Vagina (tissue), 2 donors: Measurements from ENCODE around the gene BEND3.

ENCODE experiments used
- POLR2A ChIP-seq, 2 donors: fragments of 450-650 bp; IDR thresholded peaks; one replicate each; pipeline ENCODE4 v1.6.1; 2017; ENCODE audit warnings: antibody characterized with exemption in 2 of 2, mild to moderate bottlenecking in 2 of 2, moderate library complexity in 2 of 2
- TF ChIP-seq, protein P1 (sequence below), 3 experiments: fragments of 450-650 bp in 2 of 3; fragments of 200-600 bp in 1 of 3; sonication (generic) in 1 of 3; IDR thresholded peaks; one replicate each; pipeline ENCODE4 v1.5.1; 2017 to 2019; ENCODE audit warnings: antibody characterized with exemption in 3 of 3, mild to moderate bottlenecking in 2 of 3, moderate library complexity in 2 of 3

DNA sequence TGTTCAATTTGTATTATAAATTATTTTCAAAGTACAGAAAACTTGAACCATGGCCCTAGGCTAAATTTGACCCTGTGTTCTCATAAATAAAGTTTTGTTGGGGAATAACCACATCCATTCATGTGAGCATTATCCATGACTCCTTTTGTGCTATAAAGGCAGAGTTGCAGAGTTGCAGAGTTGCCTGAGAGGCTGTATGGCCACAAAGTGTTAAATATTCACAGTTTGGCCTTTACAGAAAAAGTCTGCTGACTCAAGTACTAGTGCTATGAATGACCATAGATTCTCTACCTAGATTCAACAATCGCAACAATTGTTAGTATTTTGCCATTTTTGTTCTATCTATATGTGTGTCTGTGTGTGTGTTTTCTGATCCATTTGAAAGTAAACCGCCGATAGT, 46.2 kb upstream of the BEND3 start:
- TF ChIP-seq POLR2A (IDR thresholded peaks at IDR 0.05), result no peak
- TF ChIP-seq, protein P1, sequence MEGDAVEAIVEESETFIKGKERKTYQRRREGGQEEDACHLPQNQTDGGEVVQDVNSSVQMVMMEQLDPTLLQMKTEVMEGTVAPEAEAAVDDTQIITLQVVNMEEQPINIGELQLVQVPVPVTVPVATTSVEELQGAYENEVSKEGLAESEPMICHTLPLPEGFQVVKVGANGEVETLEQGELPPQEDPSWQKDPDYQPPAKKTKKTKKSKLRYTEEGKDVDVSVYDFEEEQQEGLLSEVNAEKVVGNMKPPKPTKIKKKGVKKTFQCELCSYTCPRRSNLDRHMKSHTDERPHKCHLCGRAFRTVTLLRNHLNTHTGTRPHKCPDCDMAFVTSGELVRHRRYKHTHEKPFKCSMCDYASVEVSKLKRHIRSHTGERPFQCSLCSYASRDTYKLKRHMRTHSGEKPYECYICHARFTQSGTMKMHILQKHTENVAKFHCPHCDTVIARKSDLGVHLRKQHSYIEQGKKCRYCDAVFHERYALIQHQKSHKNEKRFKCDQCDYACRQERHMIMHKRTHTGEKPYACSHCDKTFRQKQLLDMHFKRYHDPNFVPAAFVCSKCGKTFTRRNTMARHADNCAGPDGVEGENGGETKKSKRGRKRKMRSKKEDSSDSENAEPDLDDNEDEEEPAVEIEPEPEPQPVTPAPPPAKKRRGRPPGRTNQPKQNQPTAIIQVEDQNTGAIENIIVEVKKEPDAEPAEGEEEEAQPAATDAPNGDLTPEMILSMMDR (IDR thresholded peaks at IDR 0.05), result no peak
